HG03045 (cell line): Measurements from ENCODE around the gene AKIP1.
"Not testable (repeated sequence)": the region's sequence is repeated elsewhere in the genome, so short reads cannot be mapped to it uniquely, and the experiment has no call there.

Experiments
- ATAC-seq: cut with Tn5 transposase; IDR thresholded peaks from one replicate; pipeline ENCODE4 v1.9.1; 2021; ENCODE audit warnings: mild to moderate bottlenecking, moderate library complexity; ENCODE audit not compliant: unreplicated experiment

The AKIP1 gene

GRCh38 chr11:8911029-8911823 lies at the start of gene AKIP1:
AKIP1 (plus strand) TSS chr11:8911189; CDS start chr11:8911450, 261 bp downstream.
- peak; percentile 87 for ATAC-seq

- ATAC-seq: no peak
Observed at GRCh38 chr11:8863838-8864237, 47.2 kb upstream of the AKIP1 start.

GRCh38 chr11:8865304-8865703 lies 45.7 kb upstream of the AKIP1 start:
- no peak for ATAC-seq

- ATAC-seq: no peak
Observed at GRCh38 chr11:8867035-8867434, 44.0 kb upstream of the AKIP1 start.

GRCh38 chr11:8867931-8868631 lies 42.9 kb upstream of the AKIP1 start:
- no peak for ATAC-seq

GRCh38 chr11:8870411-8871170 lies 40.4 kb upstream of the AKIP1 start:
- ATAC-seq: no peak

GRCh38 chr11:8871171-8871775 lies 39.7 kb upstream of the AKIP1 start:
- no peak for ATAC-seq

- ATAC-seq: no peak
Observed at GRCh38 chr11:8871962-8872361, 39.0 kb upstream of the AKIP1 start.

GRCh38 chr11:8873741-8874405 lies 37.1 kb upstream of the AKIP1 start:
- no peak for ATAC-seq

GRCh38 chr11:8878771-8879170 lies 32.2 kb upstream of the AKIP1 start:
- no peak for ATAC-seq

GRCh38 chr11:8881585-8881984 lies 29.4 kb upstream of the AKIP1 start:
- not testable (repeated sequence) for ATAC-seq

GRCh38 chr11:8886322-8886721 lies 24.7 kb upstream of the AKIP1 start:
- ATAC-seq: no peak

GRCh38 chr11:8891185-8891584 lies 19.8 kb upstream of the AKIP1 start:
- not testable (repeated sequence) for ATAC-seq

- no peak for ATAC-seq
Observed at GRCh38 chr11:8899119-8899753, 11.8 kb upstream of the AKIP1 start.

- ATAC-seq: no peak
Observed at GRCh38 chr11:8905528-8906165, 5.3 kb upstream of the AKIP1 start.

GRCh38 chr11:8907116-8907515 lies 3.9 kb upstream of the AKIP1 start:
- no peak for ATAC-seq

GRCh38 chr11:8908099-8908498 lies 2.9 kb upstream of the AKIP1 start:
- ATAC-seq: no peak

- ATAC-seq: peak; percentile 3
Observed at GRCh38 chr11:8910649-8911026, 351 bp upstream of the AKIP1 start.

GRCh38 chr11:8913961-8914660 lies 3.1 kb downstream of the AKIP1 start:
- no peak for ATAC-seq
